Heart left ventricle (tissue), 13 donors: ENCODE results near the gene PANX1.

Experiments used
- CTCF ChIP-seq, 12 donors: fragments of 200-600 bp; sonication (generic) in 4 of 12; IDR thresholded peaks; one replicate each; pipeline versions ENCODE4 v1.5.0 to v1.8.0; 2018 to 2022; ENCODE audit warnings: antibody characterized with exemption in 12 of 12, mild to moderate bottlenecking in 5 of 12
- POLR2A ChIP-seq, 2 donors: fragments of 450-650 bp; IDR thresholded peaks; one replicate each; pipeline ENCODE4 v1.6.1; 2017; ENCODE audit warnings: antibody characterized with exemption in 2 of 2, mild to moderate bottlenecking in 2 of 2, moderate library complexity in 2 of 2
- donor health status: ischemic (EF 13 %, LVEDD 7.1; RV severe dilation, severe dysfunction).
- donor health status: DM: no; HTN: yes; CAD: no.
- donor health status: DM: no; HTN: no; CAD: no.
- donor health status: ischemic (EF 25% LVEDD 6.9; RV normal size, moderate dysfunction).
- donor health status: ischemic (EF 25% LVEDD 5.7; RV mildly dilated, moderate dysfunction).
- donor health status: ischemic (EF 35%, LVEDD 5.7; RV mildly dilated, moderate dysfunction).
- donor health status: nonischemic (EF 11% LVEDD 7.7; RV severe dilation, severe dysfunction).
- donor health status: DM: yes; HTN: yes; CAD: no.
- donor health status: PGD.
- donor health status: ischemic (EF 29% LVEDD 5.4; RV normal size, mild dysfunction).
- donor health status: nonischemic (EF 23%, LVEDD 6.1; RV moderate dilation, normal function).

DNA sequence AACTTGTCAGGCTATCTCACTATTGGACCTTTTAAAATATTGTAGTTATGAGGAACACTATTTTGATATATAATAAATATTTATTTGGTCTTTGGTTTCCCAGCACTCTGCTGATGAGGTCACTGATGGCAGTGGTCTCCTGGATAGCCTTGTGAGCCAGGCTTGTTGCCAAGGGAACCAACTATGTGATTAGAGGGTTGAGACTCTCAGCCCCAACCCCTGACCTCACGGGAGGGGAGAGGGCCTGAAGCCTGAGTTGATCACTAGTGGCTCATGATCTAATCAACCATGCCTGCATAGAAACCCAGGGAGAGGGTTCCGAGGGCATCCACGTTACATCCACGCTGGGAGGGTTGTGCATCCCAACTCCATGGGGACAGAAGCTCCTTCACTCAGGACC, 10.8 kb downstream of the PANX1 start:
- TF ChIP-seq POLR2A (IDR thresholded peaks at IDR 0.05) (no peak), CTCF (IDR thresholded peaks at IDR 0.05) (no peak)
